Measurements from ENCODE around the gene PDZRN3.
"Not testable (repeated sequence)": the region's sequence is repeated elsewhere in the genome, so short reads cannot be mapped to it uniquely, and the experiment has no call there.

DNA sequence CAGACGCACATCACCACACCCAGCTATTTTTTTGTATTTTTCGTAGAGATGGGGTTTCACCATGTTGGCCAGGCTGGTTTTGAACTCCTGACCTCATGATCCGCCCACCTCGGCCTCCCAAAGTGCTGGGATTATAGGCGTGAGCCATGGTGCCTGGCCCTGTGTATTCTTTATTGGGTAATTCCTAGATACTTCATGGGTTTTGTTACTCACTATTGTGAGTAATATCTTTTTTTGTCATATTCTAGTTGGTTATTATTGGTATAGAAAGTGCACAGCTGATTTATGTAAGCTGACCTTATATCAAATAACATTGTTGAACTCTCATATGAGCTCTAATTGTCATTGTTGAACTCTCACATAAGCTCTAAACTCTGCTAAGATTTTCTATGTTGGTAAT, 160.6 kb downstream of the PDZRN3 start:
- TF ChIP-seq, protein P1, sequence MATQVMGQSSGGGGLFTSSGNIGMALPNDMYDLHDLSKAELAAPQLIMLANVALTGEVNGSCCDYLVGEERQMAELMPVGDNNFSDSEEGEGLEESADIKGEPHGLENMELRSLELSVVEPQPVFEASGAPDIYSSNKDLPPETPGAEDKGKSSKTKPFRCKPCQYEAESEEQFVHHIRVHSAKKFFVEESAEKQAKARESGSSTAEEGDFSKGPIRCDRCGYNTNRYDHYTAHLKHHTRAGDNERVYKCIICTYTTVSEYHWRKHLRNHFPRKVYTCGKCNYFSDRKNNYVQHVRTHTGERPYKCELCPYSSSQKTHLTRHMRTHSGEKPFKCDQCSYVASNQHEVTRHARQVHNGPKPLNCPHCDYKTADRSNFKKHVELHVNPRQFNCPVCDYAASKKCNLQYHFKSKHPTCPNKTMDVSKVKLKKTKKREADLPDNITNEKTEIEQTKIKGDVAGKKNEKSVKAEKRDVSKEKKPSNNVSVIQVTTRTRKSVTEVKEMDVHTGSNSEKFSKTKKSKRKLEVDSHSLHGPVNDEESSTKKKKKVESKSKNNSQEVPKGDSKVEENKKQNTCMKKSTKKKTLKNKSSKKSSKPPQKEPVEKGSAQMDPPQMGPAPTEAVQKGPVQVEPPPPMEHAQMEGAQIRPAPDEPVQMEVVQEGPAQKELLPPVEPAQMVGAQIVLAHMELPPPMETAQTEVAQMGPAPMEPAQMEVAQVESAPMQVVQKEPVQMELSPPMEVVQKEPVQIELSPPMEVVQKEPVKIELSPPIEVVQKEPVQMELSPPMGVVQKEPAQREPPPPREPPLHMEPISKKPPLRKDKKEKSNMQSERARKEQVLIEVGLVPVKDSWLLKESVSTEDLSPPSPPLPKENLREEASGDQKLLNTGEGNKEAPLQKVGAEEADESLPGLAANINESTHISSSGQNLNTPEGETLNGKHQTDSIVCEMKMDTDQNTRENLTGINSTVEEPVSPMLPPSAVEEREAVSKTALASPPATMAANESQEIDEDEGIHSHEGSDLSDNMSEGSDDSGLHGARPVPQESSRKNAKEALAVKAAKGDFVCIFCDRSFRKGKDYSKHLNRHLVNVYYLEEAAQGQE (IDR thresholded peaks at IDR 0.05; ENCODE audit: low read depth), result not testable (repeated sequence)
- TF ChIP-seq, protein P2, sequence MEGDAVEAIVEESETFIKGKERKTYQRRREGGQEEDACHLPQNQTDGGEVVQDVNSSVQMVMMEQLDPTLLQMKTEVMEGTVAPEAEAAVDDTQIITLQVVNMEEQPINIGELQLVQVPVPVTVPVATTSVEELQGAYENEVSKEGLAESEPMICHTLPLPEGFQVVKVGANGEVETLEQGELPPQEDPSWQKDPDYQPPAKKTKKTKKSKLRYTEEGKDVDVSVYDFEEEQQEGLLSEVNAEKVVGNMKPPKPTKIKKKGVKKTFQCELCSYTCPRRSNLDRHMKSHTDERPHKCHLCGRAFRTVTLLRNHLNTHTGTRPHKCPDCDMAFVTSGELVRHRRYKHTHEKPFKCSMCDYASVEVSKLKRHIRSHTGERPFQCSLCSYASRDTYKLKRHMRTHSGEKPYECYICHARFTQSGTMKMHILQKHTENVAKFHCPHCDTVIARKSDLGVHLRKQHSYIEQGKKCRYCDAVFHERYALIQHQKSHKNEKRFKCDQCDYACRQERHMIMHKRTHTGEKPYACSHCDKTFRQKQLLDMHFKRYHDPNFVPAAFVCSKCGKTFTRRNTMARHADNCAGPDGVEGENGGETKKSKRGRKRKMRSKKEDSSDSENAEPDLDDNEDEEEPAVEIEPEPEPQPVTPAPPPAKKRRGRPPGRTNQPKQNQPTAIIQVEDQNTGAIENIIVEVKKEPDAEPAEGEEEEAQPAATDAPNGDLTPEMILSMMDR (IDR thresholded peaks at IDR 0.05 in 2 of 3, conservative IDR thresholded peaks at IDR 0.05 in 1 of 3; ENCODE audit: borderline replicate concordance in 1 of 3, insufficient read depth in 1 of 3, low read depth in 2 of 3, low read length in 2 of 3), result not testable (repeated sequence)

Measured in HCT116 (cell line).